Middle frontal gyrus (tissue), 1 donor: Measurements from ENCODE around the gene VMP1.
"Not testable (repeated sequence)": the region's sequence is repeated elsewhere in the genome, so short reads cannot be mapped to it uniquely, and the experiment has no call there.

ENCODE experiments used
- DNase-seq: peaks from one replicate; pipeline ENCODE4 v3.0.0-alpha.2; 2015; ENCODE audit warnings: low spot score; ENCODE audit errors: extremely low spot score

Gene VMP1

GRCh38 chr17:59856859-59857794 lies 149.7 kb downstream of the VMP1 start:
- no peak for DNase-seq

DNA sequence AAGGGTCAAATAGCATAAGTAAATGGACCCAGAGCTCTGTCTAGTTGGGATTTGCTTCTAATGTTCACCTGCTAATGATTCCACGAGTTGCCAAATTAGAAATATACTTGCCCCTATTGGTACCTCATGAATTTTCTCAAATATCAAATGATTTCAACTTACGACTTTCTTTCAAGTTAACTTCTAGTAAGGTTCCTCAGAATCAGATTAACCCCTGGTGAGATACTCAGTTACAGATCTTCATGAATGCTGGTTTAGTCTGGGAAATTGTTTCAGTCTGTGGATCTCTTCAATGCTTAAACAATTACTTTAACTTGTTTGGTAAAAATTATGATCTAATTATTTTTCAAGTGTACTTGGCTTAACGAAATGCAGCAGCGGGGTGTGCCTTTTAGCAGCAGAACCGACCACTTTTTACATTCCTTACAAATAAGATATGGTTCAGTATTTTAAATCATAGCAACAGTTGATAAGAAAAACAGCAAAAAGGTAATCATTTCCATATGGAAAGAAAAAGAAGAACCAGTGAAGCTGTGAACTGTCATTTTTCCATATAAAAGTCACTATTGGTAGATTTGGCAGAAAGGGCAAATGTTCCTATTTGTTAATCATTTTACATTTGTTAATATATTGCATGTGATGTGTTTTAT lies 150.8 kb downstream of the VMP1 start:
- DNase-seq = no peak

- DNase-seq = no peak
These were observed 151.5 kb downstream of the VMP1 start for GRCh38 chr17:59858932-59859331.

DNA sequence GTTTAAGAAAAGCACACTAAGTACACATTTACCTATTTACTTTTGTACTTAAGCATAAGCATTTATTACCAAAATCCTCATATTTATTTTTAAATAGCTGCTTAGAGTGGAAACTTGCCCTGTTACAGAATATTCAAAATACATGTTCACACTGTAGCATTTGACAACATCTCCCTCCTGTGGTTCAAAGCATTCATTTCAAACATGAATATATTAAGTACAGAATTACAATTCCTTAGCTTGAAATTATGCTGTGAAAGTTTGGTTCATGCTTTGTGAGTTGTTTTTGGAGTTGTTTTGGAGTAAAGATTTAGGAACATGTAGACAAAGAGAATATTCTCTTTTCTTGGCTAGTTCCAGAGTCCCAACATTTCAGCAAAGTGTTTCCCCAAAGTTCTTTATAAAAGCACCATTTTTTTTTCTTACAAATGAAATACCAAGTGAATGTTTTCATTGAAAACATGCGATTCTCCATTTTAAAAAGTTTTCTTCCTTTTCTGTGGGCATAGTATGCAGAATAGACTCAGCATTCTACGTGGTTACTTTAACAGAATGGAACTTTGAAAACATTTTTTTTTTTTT lies 152.1 kb downstream of the VMP1 start:
- peak; percentile 42 for DNase-seq

DNA sequence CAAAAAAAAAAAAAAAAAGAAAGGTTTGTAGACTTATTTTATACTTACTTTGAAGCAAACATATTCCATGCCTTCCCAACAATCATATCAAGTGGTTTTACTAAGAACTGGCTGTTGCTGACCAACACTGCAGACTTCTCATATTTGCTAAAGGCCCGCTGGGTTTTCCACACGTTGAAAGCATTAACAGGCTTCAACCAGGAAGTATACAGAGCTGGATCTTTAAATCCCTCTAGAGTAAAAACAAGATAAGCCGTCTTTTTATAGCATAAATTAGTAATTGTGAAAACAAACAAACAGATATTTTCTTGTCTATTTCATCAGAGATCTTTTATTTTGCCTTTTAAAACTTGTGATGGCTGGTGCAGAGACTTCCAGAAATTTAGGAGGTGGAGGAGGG lies 156.2 kb downstream of the VMP1 start:
- no peak for DNase-seq

DNA sequence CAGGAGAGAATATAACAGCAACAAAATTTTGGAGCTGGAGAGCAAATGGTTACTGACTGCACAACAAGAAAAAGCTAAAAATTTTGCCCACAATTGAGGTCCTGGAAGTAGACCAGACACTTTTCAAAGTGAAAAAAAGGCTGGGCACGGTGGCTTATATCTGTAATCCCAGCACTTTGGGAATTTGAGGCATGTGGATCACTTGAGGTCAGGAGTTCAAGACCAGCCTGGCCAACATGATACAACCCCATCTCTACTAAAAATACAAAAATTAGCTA lies 162.4 kb downstream of the VMP1 start:
- no peak for DNase-seq

DNA sequence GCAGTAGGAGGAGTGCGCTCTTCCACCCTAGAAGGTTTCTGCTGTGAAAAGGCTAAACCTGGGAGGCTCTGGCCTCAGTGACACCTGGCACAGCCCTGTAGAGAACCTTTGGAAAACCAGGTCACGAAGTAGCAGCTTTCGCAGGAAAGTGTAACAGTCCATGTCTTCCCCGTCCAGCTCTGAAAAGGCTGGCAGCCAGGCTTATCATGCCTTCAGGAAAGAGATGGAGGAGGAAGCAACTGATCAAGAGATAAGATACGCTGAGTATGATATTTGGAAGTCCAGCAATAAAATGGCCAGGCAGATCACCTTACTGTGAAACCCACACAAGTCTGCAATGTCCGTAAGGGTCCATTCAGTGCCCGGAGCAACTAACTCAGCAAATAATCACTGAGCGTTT lies 163.0 kb downstream of the VMP1 start:
- DNase-seq = no peak

DNA sequence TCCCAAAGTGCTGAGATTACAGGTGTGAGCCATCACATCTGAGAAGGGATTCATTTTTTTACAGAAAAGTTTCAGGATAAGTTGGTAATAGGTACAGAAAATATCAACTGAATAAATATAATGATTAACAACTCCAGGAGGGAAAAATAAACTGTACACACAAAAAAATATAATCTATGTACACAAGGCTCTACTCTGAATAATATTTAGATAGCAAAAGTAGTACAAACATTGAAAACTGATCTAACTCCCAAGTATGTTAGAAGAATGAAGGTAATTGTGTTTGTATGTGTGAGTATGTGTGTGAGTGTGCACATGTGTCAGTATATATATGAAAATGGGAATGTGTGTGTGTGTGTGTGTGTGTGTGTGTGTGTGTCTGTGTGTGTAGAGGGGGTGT lies 164.9 kb downstream of the VMP1 start:
- DNase-seq = no peak

GRCh38 chr17:59873414-59873813 lies 166.0 kb downstream of the VMP1 start:
- not testable (repeated sequence) for DNase-seq

- no peak for DNase-seq
These were observed 166.9 kb downstream of the VMP1 start for GRCh38 chr17:59874376-59874775.

- DNase-seq = no peak
These were observed 168.7 kb downstream of the VMP1 start for GRCh38 chr17:59876107-59876506.

GRCh38 chr17:59877965-59878364 lies 170.5 kb downstream of the VMP1 start:
- DNase-seq = no peak

DNA sequence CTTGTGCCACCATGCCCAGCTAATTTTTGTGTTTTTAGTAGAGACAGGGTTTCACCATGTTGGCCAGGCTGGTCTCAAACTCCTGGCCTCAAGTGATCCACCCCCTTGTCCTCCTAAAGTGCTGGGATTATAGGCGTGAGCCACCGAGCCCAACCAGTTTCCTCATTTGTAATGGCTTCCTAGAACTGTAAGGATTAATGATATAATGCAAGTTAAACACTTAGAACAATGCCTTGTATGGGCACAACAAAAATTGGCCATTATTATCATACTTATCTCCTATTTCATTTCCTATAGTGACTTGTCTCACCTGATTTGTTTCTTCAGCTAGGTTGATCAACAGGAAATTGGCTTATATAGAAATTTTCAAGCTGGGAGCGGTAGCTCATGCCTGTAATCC lies 171.2 kb downstream of the VMP1 start:
- no peak for DNase-seq

- DNase-seq = no peak
These were observed 177.4 kb downstream of the VMP1 start for GRCh38 chr17:59884861-59885260.

DNA sequence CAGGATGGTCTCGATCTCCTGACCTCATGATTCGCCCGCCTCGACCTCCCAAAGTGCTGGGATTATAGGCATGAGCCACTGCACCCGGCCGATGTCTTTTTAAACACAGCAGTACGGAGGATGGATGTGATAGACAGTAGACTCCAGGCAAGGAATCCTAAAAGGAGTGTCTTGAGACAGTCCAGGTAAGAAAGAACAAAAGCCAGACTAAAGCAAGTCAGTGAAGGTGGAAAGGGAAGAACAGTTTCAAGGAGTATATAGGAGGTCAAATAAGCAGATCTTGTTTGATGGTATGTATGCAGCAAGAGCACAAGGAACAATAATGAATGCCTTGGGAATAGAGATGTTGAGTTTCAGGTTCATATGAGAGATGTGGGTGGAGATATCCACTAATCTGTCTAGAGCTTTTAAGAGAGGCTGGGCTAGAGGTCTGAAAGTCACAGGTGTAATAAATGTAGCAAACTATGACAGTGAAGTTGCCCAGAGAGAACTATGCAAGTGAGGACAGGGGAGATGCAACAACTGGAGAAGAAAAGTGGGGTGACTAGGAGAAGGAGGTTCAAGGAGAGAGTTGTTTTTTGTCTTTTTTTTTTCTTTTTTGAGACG lies 180.8 kb downstream of the VMP1 start:
- no peak for DNase-seq

DNA sequence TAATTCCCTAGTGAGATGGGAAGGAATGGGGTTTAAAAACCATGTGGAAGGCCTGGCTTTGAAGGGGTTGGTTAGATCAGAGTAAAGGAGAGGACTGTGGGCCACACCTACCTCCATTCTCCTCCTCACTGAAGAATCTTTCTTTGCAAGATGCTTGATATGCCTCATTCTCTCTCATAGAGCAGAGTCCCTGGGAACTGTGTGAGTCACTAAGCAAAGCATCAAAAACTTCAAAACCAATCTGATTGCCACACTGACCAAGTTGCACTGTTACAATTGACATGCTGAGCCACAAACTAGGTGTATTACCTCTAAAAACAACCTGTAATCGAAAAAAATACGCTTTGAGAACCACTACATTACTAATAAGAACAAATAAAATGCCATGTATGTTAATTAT lies 183.3 kb downstream of the VMP1 start:
- DNase-seq = no peak
